NCI-H524 (cell line): ENCODE results near the gene PREB.
"Not testable (repeated sequence)": the region's sequence is repeated elsewhere in the genome, so short reads cannot be mapped to it uniquely, and the experiment has no call there.

Experiments used
- DNase-seq, 2 experiments: peaks; one replicate each; lab custom pipeline; 2025; lab: John Stamatoyannopoulos, UW

PREB gene

DNA sequence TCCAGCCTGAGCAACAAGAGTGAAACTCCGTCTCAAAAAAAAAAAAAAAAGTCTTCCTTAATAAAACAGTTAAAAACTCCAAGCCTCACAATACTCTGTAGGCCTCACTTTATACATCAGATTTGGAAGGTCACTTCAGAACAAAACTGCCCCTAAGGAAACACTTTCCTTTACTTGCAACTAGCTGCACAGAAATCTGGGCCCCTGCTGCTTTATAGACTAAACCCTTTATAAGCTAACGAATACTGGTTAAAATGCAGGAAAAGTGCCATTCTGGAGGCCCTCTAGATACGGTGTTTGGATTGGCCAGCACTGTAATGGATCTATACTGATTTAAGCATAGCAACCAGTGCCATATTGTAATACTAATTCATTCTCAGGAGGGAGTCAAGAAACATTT lies 9.3 kb downstream of the PREB start:
- DNase-seq, result no peak

DNA sequence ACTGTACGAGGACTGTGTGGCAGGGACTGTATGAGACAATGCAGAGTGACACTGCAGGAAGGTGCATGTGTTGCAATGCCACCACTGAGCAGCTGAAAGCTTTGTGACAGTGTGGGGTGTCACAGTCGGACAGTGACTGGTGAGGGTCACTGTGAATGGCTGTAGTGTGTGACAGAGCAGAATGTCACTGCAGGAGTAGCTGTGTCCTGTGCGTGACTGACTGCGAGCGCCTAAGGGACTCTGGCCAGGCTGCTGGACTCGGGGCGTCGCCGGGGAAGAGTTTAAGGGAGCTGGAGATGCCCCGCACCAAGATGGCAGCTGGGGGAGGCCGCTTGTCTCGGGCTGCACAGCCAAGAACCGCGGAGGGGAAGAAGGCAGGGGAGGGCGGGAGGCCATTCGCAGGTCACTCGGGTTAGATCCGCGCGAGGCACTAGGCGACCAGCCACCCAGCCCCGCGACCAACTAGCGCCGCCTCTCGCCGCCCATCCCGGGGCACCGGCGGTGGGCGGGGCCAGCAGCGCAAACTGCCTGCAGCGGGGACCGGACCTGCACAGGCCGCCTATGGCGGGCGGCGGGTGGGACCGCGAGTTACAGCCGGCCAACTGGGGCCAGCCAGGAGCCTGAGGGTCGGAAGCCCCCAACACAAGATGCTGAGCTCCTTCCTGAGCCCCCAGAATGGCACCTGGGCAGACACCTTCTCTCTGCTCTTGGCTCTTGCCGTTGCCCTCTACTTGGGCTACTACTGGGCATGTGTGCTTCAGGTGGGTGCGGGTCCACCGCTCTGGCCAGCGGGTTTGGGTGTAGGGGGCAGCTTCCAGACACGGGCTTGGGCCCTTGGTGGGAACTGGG lies 10.9 kb downstream of the PREB start, which contains the start of gene ABHD1:
TSS of gene ABHD1 (plus strand) at position 514 of the 849 bp plus-strand sequence. CDS start at position 648, 134 bp downstream.
- DNase-seq, result peak in 1 of 2 experiments; percentile 50

DNA sequence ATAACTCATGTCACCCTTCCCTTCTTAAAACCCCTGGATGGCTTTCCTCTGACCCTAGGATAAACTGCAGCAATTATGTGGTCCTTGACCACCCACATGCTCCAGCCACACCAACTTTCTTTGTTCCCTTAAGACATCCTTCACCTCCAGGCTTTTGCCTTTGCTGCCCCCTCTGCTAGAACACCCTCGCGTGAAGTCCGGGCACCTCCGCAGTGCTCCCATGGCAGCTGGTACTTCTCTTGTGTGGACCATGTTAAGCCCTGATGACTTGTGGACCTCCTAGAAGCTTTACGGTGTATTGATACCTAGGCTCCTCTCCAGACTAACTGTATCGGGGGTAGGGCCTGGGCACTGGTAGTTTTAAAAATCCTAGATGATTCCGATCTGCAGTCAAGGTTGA lies 11.6 kb downstream of the PREB start:
- DNase-seq, result no peak

DNA sequence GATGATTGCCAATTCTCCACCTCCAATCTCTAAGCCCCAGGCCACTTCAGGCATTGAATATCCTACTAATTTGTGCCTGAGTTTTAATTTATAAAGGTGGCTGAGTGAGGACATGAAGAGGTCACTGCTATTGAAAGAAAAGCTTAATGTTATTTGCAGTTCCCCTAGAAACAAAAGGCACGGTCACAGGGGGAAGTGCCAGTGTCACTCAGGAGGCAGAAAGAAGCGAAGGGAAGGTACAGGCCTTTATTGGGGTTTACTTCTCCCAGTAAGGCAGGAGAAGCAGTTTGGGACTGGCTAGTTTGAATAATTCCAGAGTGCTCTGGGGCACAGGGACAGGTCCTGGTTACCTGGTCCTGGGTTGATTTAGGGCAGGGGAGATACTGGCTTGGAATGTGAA lies 12.5 kb downstream of the PREB start:
- DNase-seq, result no peak

DNA sequence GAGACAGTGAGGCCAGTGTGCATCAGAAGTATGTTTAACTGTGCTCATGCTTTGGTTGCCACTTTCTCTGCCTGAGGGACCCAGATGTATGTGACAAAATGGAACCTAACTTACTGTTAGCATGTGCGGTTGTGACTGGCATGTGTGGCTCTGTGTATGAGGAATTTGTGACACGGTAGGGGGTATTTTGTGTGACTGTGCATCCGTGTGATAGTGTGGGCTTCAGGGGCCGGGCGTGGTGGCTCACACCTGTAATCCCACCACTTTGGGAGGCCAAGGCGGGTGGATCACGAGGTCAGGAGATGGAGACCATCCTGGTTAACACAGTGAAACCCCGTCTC lies 15.1 kb downstream of the PREB start:
- not testable (repeated sequence) for DNase-seq

DNA sequence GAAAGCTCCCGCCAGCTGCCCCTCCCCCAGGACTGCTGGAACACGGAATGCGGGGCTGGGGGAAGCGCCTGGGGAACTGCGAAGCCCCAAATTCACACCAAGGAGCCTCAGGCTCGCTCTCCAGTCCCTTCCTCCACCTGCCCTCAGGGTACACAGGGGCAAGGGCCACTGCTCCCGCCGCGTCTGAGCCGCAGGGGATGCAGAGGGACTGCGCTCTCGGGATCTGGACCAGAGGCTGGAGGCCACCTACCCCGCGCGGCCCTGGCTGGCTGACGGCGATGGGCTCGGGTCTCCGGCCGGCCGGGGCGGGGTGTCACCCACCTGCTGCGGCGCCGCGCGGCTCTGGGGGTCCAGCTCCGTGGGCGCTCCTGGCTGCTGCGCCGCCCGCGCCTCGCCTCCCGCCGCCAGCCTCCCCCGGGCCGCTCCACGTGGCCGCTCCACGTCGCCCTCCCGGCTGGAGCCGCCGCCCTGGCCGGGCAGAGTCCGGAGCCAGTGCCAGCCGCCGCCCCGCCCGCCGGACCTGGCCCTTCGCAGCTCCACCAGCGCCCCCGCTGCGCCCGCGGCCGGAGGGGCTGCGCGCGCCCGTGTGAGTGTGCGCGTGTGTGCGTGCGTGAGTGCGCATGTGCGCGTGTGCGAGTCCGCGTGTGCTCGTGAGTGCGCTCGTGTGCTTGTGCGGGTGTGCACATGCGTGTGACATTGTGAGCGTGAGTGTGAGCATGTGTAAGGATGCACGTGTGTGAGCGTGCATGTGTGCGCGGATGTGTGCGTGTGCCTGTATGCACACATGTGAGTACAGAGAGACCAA lies 15.7 kb downstream of the PREB start, which contains the start of gene CGREF1:
TSS of gene CGREF1 (minus strand) at position 604 of the 805 bp plus-strand sequence. CDS start 14,762 bp downstream, outside the sequence.
- DNase-seq, result peak in 1 of 2 experiments; percentile 62

DNA sequence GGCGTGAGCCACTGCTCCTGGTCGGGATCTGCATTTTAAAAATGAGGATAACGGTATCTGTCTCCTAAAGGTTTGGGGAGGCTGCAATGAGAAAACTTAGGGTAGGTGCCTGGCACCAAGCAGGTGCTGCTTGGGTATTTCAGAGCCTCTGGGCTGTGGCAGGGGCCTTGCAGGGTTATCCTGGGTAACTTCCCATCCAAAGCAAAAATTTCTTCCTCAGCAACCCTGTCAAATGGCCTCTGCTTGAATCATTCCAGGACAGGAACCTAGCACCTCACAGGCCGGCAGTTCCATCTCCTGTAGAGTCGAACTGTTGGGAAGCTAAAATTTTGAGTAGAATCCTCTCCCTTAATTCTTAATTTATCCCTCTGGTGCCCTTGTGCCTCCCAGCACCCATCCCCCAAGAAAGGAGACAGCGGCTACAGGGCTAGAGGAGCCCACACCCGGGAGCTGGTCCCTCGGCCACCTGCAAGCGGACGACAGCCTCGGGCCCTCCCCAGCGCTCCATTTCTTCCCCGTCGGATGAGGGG lies 16.4 kb downstream of the PREB start:
- no peak for DNase-seq

DNA sequence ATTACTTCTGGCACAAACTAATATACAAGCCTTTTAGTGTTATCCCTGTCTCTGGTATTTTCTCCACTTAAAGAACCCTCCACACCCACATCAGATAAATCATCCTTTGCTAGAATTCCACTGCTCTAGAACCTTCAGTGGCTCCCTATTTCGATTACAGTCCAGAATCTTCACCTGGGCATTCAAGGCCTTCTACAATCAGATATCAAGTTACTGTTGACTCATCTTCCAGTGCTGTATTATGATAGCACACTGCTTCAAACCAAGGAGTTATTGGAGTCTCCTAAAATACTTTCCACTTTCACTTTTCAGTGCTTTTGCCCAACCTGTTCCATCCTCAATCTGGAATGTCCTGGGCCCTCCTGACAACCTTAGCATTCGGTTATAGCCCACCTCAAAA lies 18.9 kb downstream of the PREB start:
- DNase-seq, result no peak

DNA sequence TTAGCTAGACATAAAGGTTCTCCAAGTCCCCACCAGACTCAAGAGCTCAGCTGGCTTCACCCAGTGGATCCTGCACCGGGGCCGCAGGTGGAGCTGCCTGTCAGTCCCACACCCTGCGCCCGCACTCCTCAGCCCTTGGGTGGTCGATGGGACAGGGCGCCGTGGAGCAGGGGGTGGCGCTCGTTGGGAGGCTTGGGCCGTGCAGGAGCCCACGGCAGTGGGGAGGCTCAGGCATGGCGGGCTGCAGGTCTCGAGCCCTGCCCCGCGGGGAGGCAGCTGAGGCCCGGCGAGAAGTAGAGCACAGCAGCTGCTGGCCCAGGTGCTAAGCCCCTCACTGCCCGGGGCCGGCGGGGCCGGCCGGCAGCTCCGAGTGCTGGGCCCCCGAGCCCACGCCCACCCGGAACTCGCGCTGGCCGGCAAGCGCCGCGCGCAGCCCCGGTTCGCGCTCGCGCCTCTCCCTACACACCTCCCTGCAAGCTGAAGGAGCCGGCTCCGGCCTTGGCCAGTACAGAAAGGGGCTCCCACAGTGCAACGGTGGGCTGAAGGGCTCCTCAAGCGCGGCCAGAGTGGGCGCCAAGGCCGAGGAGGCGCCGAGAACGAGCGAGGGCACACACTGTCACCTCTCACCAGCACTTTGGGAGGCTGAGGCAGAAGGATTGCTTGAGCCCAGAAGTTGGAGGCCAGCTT lies 22.9 kb downstream of the PREB start:
- DNase-seq, result not testable (repeated sequence)

DNA sequence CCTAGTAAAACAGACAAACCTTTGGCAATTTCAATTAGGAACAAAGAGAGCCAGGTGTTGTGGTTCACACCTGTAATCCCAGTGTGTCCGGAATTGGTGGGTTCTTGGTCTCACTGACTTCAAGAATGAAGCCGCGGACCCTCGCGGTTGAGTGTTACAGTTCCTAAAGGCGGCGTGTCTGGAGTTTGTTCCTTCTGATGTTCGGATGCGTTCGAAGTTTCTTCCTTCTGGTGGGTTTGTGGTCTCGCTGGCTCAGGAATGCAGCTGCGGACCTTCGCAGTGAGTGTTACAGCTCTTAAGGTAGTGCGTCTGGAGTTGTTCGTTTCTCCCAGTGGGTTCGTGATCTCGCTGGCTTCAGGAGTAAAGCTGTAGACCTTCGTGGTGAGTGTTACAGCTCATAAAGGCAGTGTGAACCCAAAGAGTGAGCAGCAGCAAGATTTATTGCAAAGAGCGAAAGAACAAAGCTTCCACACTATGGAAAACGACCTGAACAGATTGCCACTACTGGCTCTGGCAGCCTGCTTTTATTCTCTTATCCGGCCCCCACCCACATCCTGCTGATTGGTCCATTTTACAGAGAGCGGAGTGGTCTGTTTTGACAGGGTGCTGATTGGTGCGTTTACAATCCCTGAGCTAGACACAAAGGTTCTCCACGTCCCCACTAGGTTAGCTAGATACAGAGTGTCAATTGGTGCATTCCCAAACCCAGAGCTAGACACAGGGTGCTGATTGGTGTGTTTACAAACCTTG lies 23.7 kb downstream of the PREB start:
- not testable (repeated sequence) for DNase-seq

DNA sequence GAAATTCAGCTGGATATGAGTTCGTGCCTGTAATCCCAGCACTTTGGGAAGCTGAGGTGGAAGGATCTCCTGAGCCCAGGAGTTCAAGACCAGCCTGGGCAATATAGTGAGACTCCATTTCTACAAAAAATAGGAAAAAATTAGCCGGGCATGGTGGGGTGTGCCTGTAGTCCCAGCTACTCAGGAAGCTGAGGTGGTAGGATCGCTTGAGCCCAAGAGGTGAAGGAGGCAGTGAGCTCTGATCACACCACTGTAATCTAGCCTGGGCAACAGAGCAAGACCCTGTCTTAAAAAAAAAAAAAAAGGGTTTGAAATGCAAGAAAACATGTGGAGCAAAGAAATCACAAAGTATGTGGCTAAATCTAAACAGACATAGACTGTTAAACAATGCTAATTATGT lies 25.4 kb downstream of the PREB start:
- DNase-seq, result no peak

DNA sequence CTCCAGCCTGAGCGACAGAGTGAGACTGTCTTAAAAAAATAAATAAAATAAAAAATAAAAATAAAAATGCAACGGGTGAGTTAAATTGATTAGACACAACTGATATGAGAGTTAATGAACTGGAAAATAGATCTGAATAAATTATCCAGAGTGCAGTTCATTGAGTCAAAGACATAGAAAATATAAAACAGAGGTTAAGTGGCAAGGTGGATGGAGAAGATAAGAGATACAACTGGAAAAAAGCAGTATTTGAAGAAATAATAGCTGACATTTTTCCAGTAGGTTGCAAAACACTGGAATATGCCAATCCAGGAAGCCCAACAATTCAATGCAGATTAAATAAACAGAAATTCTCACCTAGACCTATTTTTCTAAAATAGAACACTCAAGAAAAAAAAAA lies 26.2 kb downstream of the PREB start:
- DNase-seq, result no peak

DNA sequence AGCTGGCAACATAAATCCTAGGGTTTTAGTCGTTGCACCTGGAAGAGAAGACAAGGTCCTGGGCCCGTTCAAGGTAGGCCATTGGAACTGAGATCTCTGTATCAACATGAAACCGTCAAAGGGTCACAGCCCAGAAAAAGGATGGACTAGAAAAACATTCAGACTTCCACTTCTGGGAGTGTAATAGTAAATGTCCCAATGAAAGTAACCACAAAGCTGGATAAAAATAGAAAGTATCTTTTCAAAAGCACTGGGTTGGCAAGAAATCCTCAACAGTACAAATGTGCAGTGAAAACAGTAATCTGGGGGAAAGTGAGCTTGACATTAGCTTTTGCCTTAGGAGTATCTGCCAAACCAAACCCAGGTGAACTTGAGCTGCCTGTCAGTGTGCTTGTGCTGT lies 28.5 kb downstream of the PREB start:
- DNase-seq, result no peak

DNA sequence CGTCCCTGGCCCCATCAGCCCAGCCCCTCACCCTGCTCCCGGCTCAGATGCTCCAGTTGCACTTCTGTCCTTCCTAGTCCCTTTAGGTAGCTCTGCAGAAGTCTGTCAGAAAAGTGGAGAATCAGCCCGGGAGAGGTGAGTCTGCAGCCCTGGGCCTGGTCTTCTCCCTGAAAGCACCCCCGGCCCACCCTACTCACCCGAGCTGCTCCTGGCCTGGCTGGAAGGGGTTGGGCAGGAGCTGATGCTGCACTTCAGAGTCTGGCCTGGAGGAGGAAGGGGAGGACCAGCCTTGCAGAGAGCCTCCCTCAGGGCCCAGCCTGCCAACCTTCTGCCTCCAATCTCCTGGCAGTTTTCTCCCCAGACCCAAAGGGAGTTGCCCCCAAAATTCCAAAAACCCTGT lies 32.1 kb downstream of the PREB start:
- DNase-seq, result no peak

DNA sequence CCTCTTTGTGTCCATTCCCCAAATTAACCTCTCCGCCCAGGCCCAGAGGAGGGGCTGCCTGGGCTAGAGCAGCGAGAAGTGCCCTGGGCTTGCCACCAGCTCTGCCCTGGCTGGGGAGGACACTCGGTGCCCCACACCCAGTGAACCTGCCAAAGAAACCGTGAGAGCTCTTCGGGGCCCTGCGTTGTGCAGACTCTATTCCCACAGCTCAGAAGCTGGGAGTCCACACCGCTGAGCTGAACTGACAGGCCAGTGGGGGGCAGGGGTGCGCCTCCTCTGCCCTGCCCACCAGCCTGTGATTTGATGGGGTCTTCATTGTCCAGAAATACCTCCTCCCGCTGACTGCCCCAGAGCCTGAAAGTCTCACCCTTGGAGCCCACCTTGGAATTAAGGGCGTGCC lies 34.4 kb downstream of the PREB start:
- DNase-seq, result no peak

DNA sequence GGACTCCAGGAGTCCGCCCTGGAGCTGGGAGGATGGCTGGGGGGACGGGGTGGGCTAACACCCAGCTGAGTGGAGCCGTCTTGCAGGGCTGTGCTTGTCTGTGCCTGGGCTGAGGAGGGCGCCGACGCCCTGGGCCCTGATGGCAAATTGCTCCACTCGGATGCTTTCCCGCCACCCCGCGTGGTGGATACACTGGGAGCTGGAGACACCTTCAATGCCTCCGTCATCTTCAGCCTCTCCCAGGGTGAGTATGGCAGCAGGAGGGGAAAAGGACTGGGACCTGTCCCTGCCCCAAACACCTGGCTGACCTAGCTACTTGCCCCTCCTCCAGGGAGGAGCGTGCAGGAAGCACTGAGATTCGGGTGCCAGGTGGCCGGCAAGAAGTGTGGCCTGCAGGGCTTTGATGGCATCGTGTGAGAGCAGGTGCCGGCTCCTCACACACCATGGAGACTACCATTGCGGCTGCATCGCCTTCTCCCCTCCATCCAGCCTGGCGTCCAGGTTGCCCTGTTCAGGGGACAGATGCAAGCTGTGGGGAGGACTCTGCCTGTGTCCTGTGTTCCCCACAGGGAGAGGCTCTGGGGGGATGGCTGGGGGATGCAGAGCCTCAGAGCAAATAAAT lies 35.0 kb downstream of the PREB start:
- no peak for DNase-seq

DNA sequence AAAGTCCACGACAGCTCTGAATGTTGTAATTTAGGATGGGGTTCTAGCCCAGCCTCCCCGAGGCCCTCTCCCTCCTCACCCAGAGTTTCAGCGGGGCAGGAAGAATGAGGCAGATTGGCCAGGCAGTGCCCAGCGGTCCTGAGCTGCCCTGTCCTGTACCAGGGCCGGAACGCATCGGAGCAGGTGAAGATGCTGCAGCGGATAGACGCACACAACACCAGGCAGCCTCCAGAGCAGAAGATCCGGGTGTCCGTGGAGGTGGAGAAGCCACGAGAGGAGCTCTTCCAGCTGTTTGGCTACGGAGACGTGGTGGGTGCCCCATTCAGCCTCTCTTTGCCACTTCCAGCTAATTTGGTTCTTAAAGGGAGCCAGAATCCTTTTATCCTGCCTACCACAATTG lies 37.1 kb downstream of the PREB start:
- no peak for DNase-seq

DNA sequence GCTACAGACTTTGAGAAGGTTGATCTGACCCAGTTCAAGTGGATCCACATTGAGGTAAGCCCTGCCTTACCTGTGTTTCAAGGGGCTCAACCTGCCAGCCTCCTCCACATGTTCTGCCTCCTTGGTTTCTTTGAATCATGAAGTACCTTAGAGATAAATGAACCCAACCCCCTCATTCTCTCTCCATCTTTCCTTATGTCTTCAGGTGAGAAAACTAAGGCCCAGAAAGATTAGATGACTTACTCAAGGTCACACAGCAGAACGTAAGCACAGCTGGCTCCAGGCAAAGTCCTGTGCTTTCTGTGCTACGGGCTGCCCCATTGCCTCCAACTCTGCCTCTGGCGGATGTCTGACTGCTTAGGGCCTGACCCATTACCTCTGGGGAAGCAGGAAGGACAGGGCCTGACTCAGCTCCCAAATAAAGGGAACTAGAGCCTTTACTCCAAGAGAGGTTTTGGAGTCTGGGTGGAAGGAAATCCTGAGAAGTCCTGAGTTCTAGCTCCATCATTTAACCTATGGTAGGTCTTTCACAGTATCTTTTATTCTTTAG lies 37.6 kb downstream of the PREB start:
- DNase-seq, result no peak

DNA sequence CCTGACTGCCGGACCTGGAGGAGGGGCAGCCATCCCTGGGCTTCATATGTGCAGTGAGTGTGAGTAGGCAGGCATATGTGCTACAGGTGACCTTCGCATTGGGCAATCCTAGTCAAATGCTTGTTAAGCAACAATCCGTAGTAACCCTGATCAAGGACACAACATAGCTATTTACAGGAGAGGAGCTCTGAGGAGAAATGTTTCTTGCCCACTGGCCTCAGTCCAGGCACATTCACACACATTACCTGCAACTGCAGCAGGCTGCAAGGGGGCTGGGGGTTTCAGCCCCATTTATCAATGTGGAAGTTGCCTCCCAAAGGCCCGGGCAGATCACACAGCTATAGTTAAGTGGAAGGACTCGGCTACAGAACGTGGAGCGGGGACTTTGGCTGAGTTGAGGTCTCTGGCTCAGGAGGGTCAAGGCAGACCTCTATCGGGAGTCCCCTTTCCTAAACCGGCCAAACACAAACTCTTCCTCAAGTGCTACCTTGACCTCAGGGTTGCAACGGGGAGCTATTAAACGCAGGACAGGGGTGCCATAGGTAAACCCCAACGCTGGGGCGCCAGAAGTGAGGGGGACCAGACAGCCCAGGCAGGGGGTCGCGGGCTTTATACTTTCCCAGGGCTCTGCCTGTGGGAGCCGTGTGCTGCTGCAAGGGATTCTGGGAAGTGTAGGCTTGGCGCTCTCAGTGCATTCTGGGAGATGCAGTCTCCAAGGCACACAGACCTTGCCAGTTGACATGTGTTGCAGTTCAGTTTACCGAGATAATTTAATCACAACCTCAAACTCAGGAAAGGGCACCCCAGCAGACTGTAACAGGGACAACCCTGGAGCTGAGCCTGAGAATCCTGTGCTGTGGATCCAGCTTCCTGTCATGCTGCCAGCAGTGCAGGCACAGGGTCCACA lies 38.4 kb downstream of the PREB start:
- DNase-seq, result peak; percentile 47 to 75

DNA sequence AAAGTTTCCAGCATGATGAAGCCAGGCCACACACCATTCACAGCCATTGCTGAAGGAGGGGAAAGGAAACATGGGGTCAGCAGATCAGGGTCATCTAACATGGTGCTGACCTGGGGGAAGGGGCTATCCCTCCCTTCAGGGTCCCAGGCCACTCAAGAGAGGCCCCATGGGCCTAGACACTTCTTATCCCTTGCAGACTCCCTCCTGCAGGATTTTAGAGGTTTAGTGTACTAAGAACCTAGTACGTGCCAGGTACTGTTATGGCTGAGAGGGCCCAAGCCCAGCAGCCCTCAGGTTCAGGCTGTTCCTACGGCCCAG lies 39.0 kb downstream of the PREB start:
- DNase-seq, result no peak
